HG02870 (cell line): ENCODE results near the gene CNOT1.

Experiments
- ATAC-seq: cut with Tn5 transposase; IDR thresholded peaks from one replicate; pipeline ENCODE4 v1.9.1; 2021; ENCODE audit warnings: mild to moderate bottlenecking, moderate library complexity; ENCODE audit not compliant: unreplicated experiment

The CNOT1 gene

GRCh38 chr16:58488531-58488930 lies 141.1 kb downstream of the CNOT1 start:
- ATAC-seq, result no peak

- ATAC-seq, result peak; percentile 68
Observed at GRCh38 chr16:58487566-58488351, 141.9 kb downstream of the CNOT1 start.

GRCh38 chr16:58485184-58485887 lies 144.3 kb downstream of the CNOT1 start:
- ATAC-seq, result no peak

GRCh38 chr16:58481931-58482330 lies 147.7 kb downstream of the CNOT1 start:
- no peak for ATAC-seq

- no peak for ATAC-seq
Observed at GRCh38 chr16:58481226-58481869, 148.3 kb downstream of the CNOT1 start.

- ATAC-seq, result no peak
Observed at GRCh38 chr16:58478427-58478826, 151.2 kb downstream of the CNOT1 start.

- ATAC-seq, result no peak
Observed at GRCh38 chr16:58476791-58477190, 152.8 kb downstream of the CNOT1 start.

GRCh38 chr16:58475091-58475619 lies 154.5 kb downstream of the CNOT1 start:
- ATAC-seq, result no peak

- ATAC-seq, result no peak
Observed at GRCh38 chr16:58474296-58474695, 155.3 kb downstream of the CNOT1 start.

GRCh38 chr16:58472827-58473226 lies 156.8 kb downstream of the CNOT1 start:
- no peak for ATAC-seq

GRCh38 chr16:58472266-58472665 lies 157.4 kb downstream of the CNOT1 start:
- ATAC-seq, result no peak

- ATAC-seq, result no peak
Observed at GRCh38 chr16:58471209-58471975, 158.2 kb downstream of the CNOT1 start.
